Right lobe of liver (tissue), 4 donors: ENCODE data around the gene CASD1.

Experiments used
- POLR2A ChIP-seq: fragments of 450-650 bp; IDR thresholded peaks from one replicate; pipeline ENCODE4 v1.6.1; 2017; ENCODE audit warnings: antibody characterized with exemption, mild to moderate bottlenecking
- TF ChIP-seq, protein P1 (sequence below), 4 donors: fragments of 200-600 bp in 3 of 4; fragments of 450-650 bp in 1 of 4; IDR thresholded peaks; one replicate each; pipeline versions ENCODE4 v1.5.1 to v1.8.0; 2016 to 2022; ENCODE audit warnings: antibody characterized with exemption in 4 of 4, mild to moderate bottlenecking in 2 of 4
- donor health status: DM: no; HTN: no; CAD: no.
- donor health status: DM: no; HTN: no; CAD: no.
- donor health status: DM: no; HTN: yes; CAD: no.

DNA sequence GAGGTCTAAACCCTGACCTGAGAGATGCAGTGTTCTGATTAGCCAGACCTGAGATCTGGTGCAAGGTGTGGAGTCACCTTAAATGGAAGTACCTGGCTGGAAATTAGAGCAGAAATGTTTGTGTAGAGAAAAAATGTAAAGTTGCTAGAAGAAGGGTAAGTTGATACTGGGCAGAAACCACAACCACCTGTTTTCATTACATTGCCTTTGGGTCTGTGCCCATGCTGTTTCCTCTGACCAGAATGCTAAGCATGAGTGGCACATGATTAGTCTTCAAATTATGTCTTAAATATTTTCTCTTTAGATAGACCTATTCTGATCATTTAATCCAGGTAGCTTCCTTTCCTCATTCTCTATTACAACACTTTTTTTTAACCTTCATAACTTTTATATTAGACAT, 69.0 kb downstream of the CASD1 start:
- TF ChIP-seq POLR2A, result no peak
- TF ChIP-seq, protein P1, sequence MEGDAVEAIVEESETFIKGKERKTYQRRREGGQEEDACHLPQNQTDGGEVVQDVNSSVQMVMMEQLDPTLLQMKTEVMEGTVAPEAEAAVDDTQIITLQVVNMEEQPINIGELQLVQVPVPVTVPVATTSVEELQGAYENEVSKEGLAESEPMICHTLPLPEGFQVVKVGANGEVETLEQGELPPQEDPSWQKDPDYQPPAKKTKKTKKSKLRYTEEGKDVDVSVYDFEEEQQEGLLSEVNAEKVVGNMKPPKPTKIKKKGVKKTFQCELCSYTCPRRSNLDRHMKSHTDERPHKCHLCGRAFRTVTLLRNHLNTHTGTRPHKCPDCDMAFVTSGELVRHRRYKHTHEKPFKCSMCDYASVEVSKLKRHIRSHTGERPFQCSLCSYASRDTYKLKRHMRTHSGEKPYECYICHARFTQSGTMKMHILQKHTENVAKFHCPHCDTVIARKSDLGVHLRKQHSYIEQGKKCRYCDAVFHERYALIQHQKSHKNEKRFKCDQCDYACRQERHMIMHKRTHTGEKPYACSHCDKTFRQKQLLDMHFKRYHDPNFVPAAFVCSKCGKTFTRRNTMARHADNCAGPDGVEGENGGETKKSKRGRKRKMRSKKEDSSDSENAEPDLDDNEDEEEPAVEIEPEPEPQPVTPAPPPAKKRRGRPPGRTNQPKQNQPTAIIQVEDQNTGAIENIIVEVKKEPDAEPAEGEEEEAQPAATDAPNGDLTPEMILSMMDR (IDR thresholded peaks at IDR 0.05), result no peak
